Measurements from ENCODE around the gene TBL3. TPM values are rescaled to one million over a fixed set of nuclear protein-coding genes. Genes with fewer than 3 reads are reported as not detected.
"Not testable (repeated sequence)": the region's sequence is repeated elsewhere in the genome, so short reads cannot be mapped to it uniquely, and the experiment has no call there.

The TBL3 gene
- polyA plus RNA-seq, 1 donor from 2014 or later = 52.0 TPM

DNA sequence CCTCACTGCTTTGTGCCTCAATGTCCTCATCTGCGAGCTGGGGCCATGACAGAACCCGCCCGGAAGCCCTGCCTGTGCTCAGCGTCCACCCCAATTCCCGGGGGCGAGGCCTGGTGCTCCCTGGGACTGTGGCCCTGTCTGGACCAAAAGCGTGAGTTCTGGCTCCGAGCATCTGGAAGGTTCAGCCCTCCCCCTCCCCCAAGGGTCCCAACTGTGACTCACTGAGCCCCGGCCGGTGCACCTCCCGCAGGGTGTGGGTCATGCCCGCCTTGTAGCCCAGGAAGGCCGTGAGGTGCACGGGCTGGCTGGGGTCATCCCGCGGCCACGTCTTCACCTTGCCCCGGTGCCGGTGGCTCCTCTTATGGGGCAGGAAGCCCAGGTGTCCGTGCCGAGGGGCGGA, 18.1 kb upstream of the TBL3 start:
- H3K4me1 Mint-ChIP-seq = no peaks in the 10 kb centered on the region
- H3K36me3 Mint-ChIP-seq = no peaks in the 10 kb centered on the region

DNA sequence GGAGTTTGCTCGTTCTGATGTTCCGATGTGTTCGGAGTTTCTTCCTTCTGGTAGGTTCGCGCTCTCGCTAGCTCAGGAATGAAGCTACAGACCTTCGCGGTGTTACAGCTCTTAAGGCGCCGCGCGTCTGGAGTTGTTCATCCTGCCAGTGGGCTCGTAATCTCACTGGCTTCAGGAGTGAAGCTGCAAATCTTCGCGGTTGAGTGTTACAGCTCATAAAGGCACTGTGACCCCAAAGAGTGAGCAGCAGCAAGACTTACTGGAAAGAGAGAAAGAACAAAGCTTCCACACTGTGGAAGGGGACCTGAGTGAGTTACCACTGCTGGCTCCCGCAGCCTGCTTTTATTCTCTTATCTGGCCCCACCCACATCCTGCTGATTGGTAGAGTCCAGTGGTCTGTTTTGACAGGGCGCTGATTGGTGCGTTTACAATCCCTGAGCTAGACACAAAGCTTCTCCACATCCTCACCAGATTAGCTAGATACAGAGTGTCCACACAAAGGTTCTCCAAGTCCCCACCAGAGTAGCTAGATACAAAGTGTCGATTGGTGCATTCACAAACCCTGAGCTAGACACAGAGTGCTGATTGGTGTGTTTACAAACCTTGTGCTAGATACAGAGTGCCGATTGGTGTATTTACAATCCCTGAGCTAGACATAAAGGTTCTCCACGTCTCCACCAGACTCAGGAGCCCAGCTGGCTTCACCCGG, 14.3 kb upstream of the TBL3 start:
- H3K4me3 Mint-ChIP-seq, H3K27me3 Mint-ChIP-seq, H3K36me3 Mint-ChIP-seq, H3K9me3 Mint-ChIP-seq: not testable (repeated sequence)
- peaks cover 13 to 15% (median 14%) of the 10 kb centered on the region in 3 donors for H3K4me1 Mint-ChIP-seq
- H3K27ac Mint-ChIP-seq = peak overlapping the region in 1 of 3 donors; percentile 65

More for the DNA sequence above, 18.1 kb upstream of the TBL3 start:
- no peak overlapping the region for H3K4me3 Mint-ChIP-seq
- H3K9me3 Mint-ChIP-seq = no peaks in the 10 kb centered on the region
- H3K27ac Mint-ChIP-seq = no peak overlapping the region
- peaks cover 2% of the 10 kb centered on the region for H3K27me3 Mint-ChIP-seq

DNA sequence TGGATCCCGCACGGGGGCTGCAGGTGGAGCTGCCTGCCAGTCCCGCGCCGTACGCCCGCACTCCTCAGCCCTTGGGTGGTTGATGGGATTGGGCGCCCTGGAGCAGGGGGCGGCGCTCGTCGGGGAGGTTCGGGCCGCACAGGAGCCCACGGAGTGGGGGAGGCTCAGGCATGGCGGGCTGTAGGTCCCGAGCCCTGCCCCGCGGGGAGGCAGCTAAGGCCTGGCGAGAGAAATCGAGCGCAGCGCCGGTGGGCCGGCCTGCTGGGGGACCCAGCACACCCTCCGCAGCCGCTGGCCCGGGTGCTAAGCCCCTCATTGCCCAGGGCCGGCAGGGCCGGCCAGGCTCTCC, 13.7 kb upstream of the TBL3 start:
- not testable (repeated sequence) for H3K4me3 Mint-ChIP-seq, H3K9me3 Mint-ChIP-seq, H3K36me3 Mint-ChIP-seq, H3K27me3 Mint-ChIP-seq
- Mint-ChIP-seq H3K27ac (peak overlapping the region in 1 of 3 donors; percentile 65), H3K4me1 (peaks cover 13 to 18% (median 15%) of the 10 kb centered on the region in 3 donors)

DNA sequence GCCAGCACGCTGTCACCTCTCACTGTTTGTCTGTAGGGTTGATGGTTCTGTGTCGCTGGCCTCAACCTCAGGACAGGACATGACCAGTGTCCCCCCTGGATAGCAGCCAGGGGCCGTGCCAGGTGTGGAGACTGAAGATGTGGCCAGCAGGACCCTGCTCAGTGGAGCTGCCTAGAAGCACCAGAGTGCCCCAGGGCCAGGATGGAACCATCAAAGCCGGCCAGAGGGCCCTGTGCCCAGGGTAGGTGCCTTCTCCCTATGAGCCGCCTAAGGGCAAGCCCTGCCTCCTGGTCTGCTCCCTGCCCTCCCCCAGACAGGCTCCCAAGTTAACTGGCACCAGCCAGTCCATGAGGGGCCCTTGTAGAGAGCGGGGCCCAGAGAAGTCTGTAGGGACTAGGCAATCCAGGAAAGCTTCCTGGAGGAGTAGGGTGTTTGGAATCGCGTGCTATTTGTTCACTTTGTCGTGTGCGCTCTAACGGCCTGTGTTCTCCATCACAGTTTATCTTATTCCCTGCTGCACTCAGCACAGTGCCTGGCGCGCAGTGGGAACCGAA, 13.1 kb upstream of the TBL3 start:
- peaks cover 17 to 25% (median 20%) of the 10 kb centered on the region in 3 donors for H3K4me1 Mint-ChIP-seq
- peak overlapping the region; percentile 80 to 100 (median 85) for H3K27ac Mint-ChIP-seq
- no peaks in the 10 kb centered on the region for H3K9me3 Mint-ChIP-seq
- H3K4me3 Mint-ChIP-seq = peak overlapping the region; percentile 38 to 100 (median 94)
- H3K27me3 Mint-ChIP-seq = peaks cover 4% of the 10 kb centered on the region
- peaks cover 2% of the 10 kb centered on the region for H3K36me3 Mint-ChIP-seq

DNA sequence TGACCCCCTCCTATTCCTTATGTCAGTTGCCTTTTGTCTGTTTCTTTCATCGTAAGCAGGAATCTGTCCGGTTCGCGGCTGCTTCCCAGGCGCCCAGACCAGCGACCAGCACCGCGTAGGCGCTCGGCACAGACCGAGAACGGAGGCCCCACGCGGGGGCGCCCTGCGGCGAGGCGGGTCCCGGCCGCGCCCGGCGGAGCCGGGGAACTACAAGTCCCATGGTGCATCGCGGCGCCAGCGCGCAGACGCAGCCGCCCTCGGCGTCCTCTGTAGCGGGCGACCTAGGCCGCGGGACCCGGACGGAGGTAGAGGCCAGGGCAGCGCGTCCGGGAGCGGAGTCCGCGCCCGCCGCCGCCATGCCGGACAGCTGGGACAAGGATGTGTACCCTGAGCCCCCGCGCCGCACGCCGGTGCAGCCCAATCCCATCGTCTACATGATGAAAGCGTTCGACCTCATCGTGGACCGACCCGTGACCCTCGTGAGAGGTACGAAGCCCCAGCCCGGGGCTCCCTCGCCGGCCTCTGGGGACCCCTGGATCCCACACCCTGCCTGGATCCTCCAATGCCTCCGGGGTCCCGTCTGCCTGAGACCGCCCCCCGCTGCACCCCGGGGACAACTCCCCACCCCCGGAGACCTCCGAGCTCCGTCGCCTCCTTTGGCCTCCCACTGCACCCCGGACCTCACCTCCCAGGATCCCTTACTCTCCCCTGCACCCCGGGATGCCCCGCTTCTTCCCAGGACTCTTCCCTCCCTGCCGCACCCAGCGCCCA, 12.4 kb upstream of the TBL3 start, which contains the start of gene NDUFB10:
NDUFB10 (plus strand) TSS at position 270 of the 771 bp plus-strand sequence; CDS start at position 357, 87 bp downstream.
- H3K36me3 Mint-ChIP-seq = peaks cover 2% of the 10 kb centered on the region

DNA sequence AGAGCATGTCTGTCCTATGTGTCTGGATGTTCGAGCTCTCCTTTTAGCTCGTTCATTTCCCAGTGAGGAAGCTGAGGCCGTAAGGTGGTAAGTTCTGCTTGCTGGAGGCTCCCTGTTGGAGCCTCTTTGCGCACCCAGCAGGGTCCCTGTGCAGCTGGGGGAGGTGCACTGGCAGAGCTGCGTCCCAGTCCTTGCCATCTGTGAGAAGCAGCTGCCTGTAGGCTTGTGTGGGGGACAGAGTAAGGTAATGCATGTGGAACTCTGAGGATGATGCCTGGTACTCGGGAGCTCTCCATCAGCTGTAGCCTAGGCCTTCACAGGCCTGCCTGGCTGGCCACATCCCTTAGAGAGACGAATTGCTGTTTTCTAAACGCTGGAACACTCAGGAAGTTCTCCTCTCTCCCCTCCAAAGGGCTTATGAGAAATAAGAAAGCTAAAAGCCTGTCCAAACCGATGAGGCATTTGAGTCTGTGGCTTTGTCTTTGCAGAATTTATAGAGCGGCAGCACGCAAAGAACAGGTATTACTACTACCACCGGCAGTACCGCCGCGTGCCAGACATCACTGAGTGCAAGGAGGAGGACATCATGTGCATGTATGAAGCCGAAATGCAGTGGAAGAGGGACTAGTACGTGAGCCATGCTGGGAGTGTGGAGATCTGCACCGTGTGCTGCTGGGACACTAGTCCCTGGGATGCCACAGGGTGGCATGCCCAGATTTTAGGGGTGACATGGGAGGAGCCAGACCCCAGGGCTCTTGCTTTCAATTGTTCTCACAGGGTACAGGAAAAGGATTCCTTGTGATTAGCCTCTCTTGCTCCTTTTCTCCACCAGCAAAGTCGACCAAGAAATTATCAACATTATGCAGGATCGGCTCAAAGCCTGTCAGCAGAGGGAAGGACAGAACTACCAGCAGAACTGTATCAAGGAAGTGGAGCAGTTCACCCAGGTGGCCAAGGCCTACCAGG, 10.9 kb upstream of the TBL3 start:
- H3K4me3 Mint-ChIP-seq = peak overlapping the region; percentile 86 to 100 (median 94)
- H3K9me3 Mint-ChIP-seq = no peaks in the 10 kb centered on the region
- H3K36me3 Mint-ChIP-seq = peaks cover 2% of the 10 kb centered on the region
- peaks cover 4% of the 10 kb centered on the region for H3K27me3 Mint-ChIP-seq
- H3K27ac Mint-ChIP-seq = peak overlapping the region; percentile 94 to 100 (median 97)
- H3K4me1 Mint-ChIP-seq = peaks cover 24 to 33% (median 31%) of the 10 kb centered on the region in 3 donors

More for the DNA sequence above, 12.4 kb upstream of the TBL3 start, which contains the start of gene NDUFB10:
- H3K4me3 Mint-ChIP-seq = peak within 1 kb of the TSS; percentile 86 to 100 (median 94)
- peak within 1 kb of the TSS; percentile 94 to 100 (median 97) for H3K27ac Mint-ChIP-seq
- peaks cover 19 to 29% (median 20%) of the 10 kb centered on the region in 3 donors for H3K4me1 Mint-ChIP-seq
- peaks cover 4% of the 10 kb centered on the region for H3K27me3 Mint-ChIP-seq
- no peaks in the 10 kb centered on the region for H3K9me3 Mint-ChIP-seq

DNA sequence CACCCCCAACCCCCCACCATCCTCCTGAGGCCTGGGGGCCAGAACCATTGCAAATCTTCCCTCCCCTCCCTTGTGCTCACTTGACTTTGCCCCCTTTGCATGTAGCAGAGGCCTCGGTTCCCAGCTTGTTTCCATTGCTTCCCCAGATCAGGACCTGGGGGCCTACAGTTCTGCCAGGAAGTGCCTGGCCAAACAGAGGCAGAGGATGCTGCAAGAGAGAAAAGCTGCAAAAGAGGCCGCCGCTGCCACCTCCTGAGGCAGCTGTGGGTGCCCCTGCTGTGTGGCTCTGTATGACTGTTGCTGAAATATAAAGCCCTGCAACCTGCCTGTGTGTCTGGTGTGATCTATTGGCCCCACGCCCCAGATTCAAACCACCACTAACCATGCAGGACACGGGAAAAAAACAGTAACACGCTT, 10.2 kb upstream of the TBL3 start:
- H3K9me3 Mint-ChIP-seq = no peaks in the 10 kb centered on the region
- H3K27ac Mint-ChIP-seq = peak overlapping the region; percentile 97 to 100 (median 99)
- H3K4me3 Mint-ChIP-seq = peak overlapping the region; percentile 17 to 100 (median 78)
- H3K4me1 Mint-ChIP-seq = peaks cover 24 to 33% (median 31%) of the 10 kb centered on the region in 3 donors
- peaks cover 4% of the 10 kb centered on the region for H3K27me3 Mint-ChIP-seq
- H3K36me3 Mint-ChIP-seq = peaks cover 2% of the 10 kb centered on the region

DNA sequence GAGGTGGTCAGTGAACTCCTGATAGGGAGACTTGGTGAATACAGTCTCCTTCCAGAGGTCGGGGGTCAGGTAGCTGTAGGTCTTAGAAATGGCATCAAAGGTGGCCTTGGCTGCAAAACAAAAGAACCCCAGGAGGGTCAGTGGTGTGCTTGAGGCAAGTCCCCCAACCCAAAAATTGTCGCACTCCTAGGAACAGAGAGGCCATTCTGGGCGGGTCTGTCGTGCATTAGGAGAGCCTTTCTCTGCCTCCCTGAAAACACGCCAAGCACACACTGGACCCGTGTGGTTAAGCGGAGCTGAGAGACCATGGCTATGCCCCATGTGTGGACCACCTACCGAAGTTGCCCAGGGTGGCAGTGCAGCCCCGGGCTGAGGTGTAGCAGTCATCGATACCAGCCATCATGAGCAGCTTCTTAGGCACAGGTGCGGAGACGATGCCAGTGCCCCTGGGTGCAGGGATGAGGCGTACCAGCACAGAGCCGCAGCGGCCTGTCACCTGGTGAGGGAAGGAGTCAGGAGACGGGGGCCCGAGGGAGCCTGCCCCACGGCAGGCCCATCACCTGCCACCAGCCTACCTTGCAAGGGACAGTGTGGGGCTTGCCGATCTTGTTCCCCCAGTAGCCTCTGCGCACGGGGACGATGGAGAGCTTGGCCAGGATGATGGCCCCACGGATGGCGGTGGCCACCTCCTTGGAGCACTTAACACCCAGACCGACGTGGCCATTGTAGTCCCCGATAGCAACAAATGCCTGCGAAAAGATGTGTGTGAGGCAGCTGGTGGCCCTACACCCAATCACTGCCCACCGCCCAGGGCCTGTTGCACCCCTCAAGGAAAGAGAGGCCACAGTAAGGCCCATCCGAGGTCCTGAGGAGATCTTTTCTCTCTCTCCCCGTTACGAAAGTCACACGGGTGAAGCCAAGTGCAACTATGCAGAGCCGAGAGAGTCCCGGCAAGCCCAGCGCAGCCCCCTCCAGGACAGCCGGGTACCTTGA, 9.4 kb upstream of the TBL3 start:
- H3K36me3 Mint-ChIP-seq, H3K9me3 Mint-ChIP-seq, H3K27me3 Mint-ChIP-seq: not testable (repeated sequence)
- peaks cover 24 to 33% (median 31%) of the 10 kb centered on the region in 3 donors for H3K4me1 Mint-ChIP-seq
- H3K27ac Mint-ChIP-seq = peak overlapping the region; percentile 95 to 100 (median 99)
- H3K4me3 Mint-ChIP-seq = peak overlapping the region; percentile 25 to 100 (median 96)

DNA sequence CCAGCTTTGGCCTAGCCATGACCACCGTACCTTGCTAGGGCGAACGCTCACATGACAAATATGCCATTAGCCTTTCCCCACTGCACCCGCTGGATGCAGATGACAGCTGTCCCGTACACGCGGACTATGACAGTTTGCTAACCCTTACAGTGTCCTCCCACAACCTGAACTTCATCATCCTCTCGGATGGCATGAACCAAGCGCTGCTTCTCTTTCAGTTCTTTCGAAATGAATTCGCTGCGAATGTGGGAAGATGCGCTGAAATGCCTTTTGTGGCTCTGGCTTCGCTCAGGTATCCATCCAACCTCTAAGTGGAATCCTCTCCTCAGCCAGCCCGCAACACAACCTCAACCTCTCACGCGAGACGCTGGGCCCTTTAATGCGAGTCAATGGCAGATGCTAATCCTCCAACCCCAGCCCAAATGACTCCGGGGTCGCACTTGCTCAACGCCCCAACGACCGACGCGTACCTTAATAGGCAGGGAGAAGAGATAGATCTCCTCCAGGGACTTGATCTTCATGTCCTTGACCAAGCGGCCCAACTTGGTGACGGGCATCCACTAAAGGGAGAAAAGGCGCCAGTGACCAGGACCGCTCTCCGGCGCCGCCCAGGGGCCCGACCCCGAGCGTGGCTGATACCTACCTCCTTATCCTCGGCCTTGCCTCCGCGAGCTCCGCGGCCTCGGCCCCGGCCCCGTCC, 7.9 kb upstream of the TBL3 start:
- no peaks in the 10 kb centered on the region for H3K9me3 Mint-ChIP-seq
- peaks cover 4% of the 10 kb centered on the region for H3K27me3 Mint-ChIP-seq
- peaks cover 24 to 33% (median 31%) of the 10 kb centered on the region in 3 donors for H3K4me1 Mint-ChIP-seq
- peak overlapping the region; percentile 93 to 100 (median 96) for H3K4me3 Mint-ChIP-seq
- peak overlapping the region; percentile 95 to 100 (median 99) for H3K27ac Mint-ChIP-seq
- peaks cover 2% of the 10 kb centered on the region for H3K36me3 Mint-ChIP-seq

DNA sequence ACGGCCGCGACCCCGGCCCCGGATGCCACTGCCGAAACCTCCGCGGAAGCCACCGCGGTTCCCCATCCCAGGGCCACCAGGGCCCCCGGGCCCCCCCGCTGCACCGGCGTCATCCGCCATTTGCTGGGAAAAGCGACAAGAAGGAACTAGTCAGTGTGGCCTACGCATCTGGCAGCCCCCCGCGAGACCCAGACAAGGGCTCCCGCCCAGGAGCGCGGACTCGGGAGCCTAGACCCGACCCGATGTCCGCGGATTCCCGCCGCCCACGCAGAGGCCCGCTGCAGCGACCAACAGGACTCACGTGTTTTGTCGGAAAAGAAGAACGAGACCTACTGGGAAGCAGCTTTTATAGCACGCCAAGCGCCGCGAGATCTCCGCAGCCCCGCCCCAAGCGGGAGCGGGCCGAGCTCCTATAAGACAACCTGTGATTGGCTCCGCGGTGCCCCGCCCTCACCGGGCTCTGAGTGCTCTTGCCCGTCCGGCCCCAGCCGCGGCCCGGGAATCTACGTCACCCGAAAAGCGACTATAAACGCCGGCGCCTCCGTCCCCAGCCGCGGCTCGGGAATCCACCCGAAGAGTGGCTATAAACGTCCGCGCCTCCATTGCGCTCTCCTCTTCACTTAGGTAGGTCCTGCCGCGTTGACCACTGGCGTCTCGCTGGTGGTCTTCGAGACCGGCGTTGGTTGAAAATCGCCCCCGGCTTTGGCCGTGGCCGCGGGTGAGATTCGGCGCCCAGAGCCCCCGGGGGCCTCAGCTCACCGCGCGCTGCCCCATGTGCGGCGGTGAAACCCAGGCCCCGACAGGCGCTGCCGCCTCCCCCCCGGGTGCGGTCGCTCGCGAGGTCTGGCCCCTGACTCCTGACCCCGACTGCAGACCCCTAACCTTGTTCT, 7.1 kb upstream of the TBL3 start, which contains the start of gene RPS2:
RPS2 (minus strand) TSS at position 321 of the 890 bp plus-strand sequence; CDS start at position 120, 201 bp downstream.
- Mint-ChIP-seq H3K27ac (peak within 1 kb of the TSS; percentile 95 to 100 (median 99)), H3K4me1 (peaks cover 23 to 31% (median 31%) of the 10 kb centered on the region in 3 donors), H3K27me3 (peaks cover 4% of the 10 kb centered on the region), H3K4me3 (peak within 1 kb of the TSS; percentile 93 to 100 (median 96)), H3K9me3 (no peaks in the 10 kb centered on the region), H3K36me3 (peaks cover 2% of the 10 kb centered on the region)

DNA sequence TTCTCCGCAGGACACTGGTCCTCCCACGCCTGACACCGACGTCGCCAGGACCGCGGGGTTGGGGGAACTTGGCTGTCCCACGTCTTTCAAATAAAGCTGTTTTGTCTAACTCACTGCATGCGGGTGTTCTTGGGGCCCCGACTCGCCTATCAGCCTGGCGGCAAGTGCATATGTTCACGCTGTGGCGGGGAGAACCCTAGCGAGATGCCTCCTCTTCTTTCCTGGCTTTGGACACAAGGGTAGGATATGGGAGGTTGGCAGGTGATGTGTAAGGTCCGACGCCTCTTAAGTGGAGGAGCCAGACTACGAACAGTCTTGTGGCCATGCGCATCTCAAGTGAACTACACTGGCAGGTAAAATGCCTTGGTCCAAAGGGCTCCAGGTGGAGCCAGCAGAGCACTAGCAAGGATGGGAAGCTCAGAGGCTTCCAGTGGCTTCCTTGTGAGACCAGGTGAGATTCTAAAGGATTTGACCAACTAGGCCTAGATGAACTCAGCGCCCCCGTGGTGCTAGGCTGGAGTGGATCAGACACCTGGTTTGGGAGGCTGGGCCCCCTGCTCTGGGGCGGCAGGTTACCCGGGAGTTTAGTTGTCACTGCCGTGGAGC, 6.4 kb upstream of the TBL3 start:
- peaks cover 4% of the 10 kb centered on the region for H3K27me3 Mint-ChIP-seq
- H3K9me3 Mint-ChIP-seq = no peaks in the 10 kb centered on the region
- peaks cover 2% of the 10 kb centered on the region for H3K36me3 Mint-ChIP-seq
- H3K4me3 Mint-ChIP-seq = peak overlapping the region; percentile 93 to 100 (median 96)
- peaks cover 18 to 28% (median 28%) of the 10 kb centered on the region in 3 donors for H3K4me1 Mint-ChIP-seq
- peak overlapping the region; percentile 95 to 100 (median 99) for H3K27ac Mint-ChIP-seq
